Lower lobe of right lung (tissue), 2 donors: ENCODE results near the gene TRIM29. TPM values are rescaled to one million over a fixed set of nuclear protein-coding genes. Genes with fewer than 3 reads are reported as not detected.

Source experiments
- ATAC-seq, 2 donors: fragments of 200-7000 bp; cut with Tn5 transposase; one replicate each; pipeline ENCODE4 v1.9.1; 2020 to 2022; ENCODE audit warnings: mild to moderate bottlenecking in 2 of 2, moderate library complexity in 2 of 2
- DNase-seq: peaks from one replicate; pipeline ENCODE4 v3.0.0-alpha.2; 2020
- H3K27ac ChIP-seq: fragments of 200-600 bp; one replicate; pipeline ENCODE4 v1.8.0; 2022
- H3K27me3 ChIP-seq: fragments of 200-600 bp; one replicate; pipeline ENCODE4 v1.8.0; 2022; ENCODE audit warnings: low read depth
- H3K36me3 ChIP-seq: fragments of 200-600 bp; one replicate; pipeline ENCODE4 v1.8.0; 2022; ENCODE audit warnings: mild to moderate bottlenecking
- H3K4me1 ChIP-seq: fragments of 200-600 bp; one replicate; pipeline ENCODE4 v1.8.0; 2022
- H3K4me3 ChIP-seq: fragments of 200-600 bp; one replicate; pipeline ENCODE4 v1.8.0; 2022; ENCODE audit warnings: mild to moderate bottlenecking
- H3K9me3 ChIP-seq: fragments of 200-600 bp; one replicate; pipeline ENCODE4 v1.8.0; 2022
- intact Hi-C: fragments of 100-400 bp; cut with DNase I; formaldehyde crosslinking; loops from one replicate; pipeline ENCODE4 v1.11.0; 2022
- total RNA-seq: library from RNA; stranded (reverse); fragmentation: NEBNext Ultra II Directional; extraction: Animal tissue kit (Norgen Biotek cat#: 25700); gene quantifications from one replicate; pipeline ENCODE4 v1.2.1, GENCODE V29; 2021
- TF ChIP-seq, protein P1 (sequence below): fragments of 200-600 bp; IDR thresholded peaks from one replicate; pipeline ENCODE4 v1.8.0; 2022; ENCODE audit warnings: antibody characterized with exemption, mild to moderate bottlenecking
- donor health status: DM: no; HTN: yes; CAD: no; lungs with severe emphysema.

TRIM29 gene
- total RNA-seq, 1 donor from 2014 or later: 8.3 TPM

DNA sequence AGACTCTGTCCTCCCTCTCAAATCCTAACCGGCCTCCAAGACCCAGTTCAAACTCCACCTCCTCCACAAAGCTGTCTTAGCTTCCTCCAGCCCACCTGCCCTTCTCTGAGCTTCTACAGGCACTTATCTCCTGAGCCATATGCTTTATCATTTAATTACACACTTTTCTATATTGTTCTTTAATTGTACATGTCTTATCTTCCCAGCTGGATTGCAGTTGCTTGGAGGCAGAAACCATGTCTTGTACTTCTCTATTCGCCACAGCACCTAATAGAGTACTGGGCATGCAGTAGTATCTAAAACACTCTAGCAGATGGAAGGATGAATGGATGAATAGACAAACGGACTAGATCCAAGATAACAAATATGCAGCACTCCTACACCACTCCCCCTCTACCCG is 11.3 kb downstream of the TRIM29 start:
- intact Hi-C loops: no loop called here
- Histone ChIP-seq H3K4me1 (no peaks in the 10 kb centered on the region), H3K36me3 (no peaks in the 10 kb centered on the region), H3K4me3 (no peak overlapping the region), H3K27me3 (peaks cover 5% of the 10 kb centered on the region), H3K27ac (no peak overlapping the region), H3K9me3 (no peaks in the 10 kb centered on the region)
- no peak for DNase-seq
- ATAC-seq: no peak
- TF ChIP-seq, protein P1, sequence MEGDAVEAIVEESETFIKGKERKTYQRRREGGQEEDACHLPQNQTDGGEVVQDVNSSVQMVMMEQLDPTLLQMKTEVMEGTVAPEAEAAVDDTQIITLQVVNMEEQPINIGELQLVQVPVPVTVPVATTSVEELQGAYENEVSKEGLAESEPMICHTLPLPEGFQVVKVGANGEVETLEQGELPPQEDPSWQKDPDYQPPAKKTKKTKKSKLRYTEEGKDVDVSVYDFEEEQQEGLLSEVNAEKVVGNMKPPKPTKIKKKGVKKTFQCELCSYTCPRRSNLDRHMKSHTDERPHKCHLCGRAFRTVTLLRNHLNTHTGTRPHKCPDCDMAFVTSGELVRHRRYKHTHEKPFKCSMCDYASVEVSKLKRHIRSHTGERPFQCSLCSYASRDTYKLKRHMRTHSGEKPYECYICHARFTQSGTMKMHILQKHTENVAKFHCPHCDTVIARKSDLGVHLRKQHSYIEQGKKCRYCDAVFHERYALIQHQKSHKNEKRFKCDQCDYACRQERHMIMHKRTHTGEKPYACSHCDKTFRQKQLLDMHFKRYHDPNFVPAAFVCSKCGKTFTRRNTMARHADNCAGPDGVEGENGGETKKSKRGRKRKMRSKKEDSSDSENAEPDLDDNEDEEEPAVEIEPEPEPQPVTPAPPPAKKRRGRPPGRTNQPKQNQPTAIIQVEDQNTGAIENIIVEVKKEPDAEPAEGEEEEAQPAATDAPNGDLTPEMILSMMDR: no peak

DNA sequence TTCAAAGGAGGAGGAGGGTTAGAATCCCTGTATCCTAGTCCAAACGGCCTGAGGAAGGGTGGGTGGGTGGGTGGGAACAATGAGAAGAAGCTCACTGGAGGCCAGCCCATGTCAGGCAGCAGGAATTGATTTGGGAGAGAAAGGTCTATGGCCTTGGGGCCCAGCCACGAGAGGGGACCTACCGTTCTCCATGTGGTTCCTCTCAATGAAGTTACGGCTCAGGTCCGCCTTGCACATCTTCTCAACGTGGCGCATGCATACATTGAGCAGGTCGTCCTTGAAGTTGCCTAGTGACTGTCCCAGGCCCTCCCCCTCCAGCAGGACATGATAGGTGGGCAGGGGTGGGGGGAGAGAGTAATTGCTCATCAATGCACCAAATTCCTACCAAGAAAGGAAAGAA is 12.4 kb downstream of the TRIM29 start:
- TF ChIP-seq, protein P1: no peak
- H3K27me3 ChIP-seq: peaks cover 5% of the 10 kb centered on the region
- no peaks in the 10 kb centered on the region for H3K36me3 ChIP-seq
- no peaks in the 10 kb centered on the region for H3K4me1 ChIP-seq
- H3K27ac ChIP-seq: no peak overlapping the region
- peak; percentile 12 for DNase-seq
- intact Hi-C loops: no loop called here
- no peak for ATAC-seq
- H3K9me3 ChIP-seq: no peaks in the 10 kb centered on the region
- H3K4me3 ChIP-seq: no peak overlapping the region

DNA sequence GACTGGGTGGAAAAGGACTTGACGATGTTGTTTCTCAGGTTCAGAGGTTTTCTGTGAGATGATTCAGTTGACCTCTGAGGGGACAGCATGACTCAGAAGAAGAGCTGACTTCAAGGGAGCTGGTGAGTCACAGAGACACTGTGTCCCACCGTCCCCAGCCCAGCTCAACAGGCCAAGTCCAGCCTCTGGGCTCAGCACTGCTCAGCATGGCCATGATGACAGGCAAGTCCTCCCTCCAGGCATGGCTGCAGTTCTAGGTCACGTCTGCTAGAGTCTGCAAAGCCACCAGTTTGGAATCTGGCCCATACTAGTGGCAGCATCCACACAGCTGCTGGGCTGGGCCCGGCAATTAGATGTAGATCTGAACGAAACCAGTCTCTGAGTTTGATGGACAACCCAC is 12.9 kb downstream of the TRIM29 start:
- Histone ChIP-seq H3K27ac (no peak overlapping the region), H3K36me3 (no peaks in the 10 kb centered on the region), H3K9me3 (no peaks in the 10 kb centered on the region), H3K4me1 (no peaks in the 10 kb centered on the region), H3K4me3 (no peak overlapping the region), H3K27me3 (peaks cover 5% of the 10 kb centered on the region)
- ATAC-seq (no peak), DNase-seq (peak; percentile 25)
- intact Hi-C loops: no loop called here
- TF ChIP-seq, protein P1: no peak

DNA sequence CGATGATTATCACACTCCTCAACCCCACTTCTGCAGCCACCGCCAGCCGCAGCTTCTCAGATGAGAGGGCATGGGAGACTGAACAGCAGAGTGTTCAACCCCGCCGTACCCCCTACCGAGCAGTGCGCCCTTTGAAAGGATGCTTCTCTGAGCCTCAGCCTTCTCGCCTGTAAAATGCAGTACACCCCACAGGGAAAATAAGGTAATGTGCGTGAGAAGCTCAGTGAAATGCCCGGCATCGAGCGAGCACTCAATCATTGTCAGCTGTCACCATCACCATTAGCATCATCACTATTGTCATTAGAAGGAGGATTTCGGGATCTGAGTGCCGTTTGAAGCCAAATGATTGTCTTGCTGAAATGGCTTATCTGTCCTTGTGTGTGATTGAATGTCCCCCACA is 13.6 kb downstream of the TRIM29 start:
- no peaks in the 10 kb centered on the region for H3K9me3 ChIP-seq
- intact Hi-C loops: no loop called here
- peaks cover 5% of the 10 kb centered on the region for H3K27me3 ChIP-seq
- TF ChIP-seq, protein P1: no peak
- H3K27ac ChIP-seq: no peak overlapping the region
- no peaks in the 10 kb centered on the region for H3K4me1 ChIP-seq
- DNase-seq: no peak
- no peak for ATAC-seq
- no peaks in the 10 kb centered on the region for H3K36me3 ChIP-seq
- H3K4me3 ChIP-seq: no peak overlapping the region

DNA sequence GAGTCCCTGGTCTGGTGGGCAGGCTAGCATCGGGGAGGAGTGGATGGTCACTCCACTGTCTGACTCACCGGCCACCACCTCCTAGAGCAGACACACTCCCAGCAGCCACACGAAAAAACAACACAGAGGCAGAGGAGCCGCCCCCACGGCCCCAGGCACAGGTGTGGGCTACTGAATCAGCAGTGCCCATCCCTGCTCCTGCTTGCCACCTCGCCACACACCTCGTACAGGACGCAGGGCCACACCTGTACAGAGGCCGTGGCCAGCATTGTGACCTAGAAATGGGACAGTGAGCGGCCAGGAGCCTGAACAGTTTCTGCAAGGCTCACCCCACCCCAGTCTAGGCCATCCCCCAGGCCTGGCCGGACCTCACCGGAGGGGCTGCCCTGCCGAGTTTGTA is 14.0 kb downstream of the TRIM29 start:
- DNase-seq (no peak), ATAC-seq (no peak)
- H3K4me1 ChIP-seq: no peaks in the 10 kb centered on the region
- TF ChIP-seq, protein P1: no peak
- H3K36me3 ChIP-seq: no peaks in the 10 kb centered on the region
- no peaks in the 10 kb centered on the region for H3K9me3 ChIP-seq
- no peak overlapping the region for H3K4me3 ChIP-seq
- no peak overlapping the region for H3K27ac ChIP-seq
- intact Hi-C loops: no loop called here
- H3K27me3 ChIP-seq: peaks cover 5% of the 10 kb centered on the region
